GM19324 (cell line): ENCODE measurements around the gene WASF2.
"Not testable (repeated sequence)": the region's sequence is repeated elsewhere in the genome, so short reads cannot be mapped to it uniquely, and the experiment has no call there.

Experiments
- ATAC-seq: cut with Tn5 transposase; IDR thresholded peaks from one replicate; pipeline ENCODE4 v1.9.1; 2021; ENCODE audit warnings: mild to moderate bottlenecking, moderate library complexity; ENCODE audit not compliant: unreplicated experiment, low FRiP score

Gene WASF2

GRCh38 chr1:27521861-27522431, 32.0 kb upstream of the WASF2 start:
- no peak for ATAC-seq

DNA sequence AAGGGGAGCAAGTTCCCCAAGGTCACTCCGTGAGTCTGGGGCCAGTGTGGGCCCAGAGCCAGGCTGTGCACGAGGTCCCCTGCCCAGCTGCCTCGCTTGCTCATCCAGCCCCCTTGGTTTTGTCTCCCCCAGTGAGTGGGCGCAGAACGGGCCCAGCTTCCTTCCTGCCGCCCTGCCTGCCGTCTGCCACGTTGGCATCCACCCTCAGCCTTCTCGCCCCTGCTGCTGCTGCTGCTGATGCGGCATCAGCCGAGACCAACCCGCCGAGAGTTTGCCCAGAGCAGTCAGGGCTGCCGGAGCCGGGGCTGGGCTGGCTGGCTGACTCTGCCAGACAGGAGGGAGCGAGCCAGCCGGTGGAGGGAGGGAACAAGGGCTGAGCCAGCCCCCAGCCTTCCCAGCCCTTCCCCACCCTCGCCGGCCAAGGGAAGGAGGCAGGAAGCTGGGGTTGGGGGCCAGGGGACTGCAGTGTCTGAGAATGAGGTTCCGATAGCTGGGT, 31.4 kb upstream of the WASF2 start:
- no peak for ATAC-seq

DNA sequence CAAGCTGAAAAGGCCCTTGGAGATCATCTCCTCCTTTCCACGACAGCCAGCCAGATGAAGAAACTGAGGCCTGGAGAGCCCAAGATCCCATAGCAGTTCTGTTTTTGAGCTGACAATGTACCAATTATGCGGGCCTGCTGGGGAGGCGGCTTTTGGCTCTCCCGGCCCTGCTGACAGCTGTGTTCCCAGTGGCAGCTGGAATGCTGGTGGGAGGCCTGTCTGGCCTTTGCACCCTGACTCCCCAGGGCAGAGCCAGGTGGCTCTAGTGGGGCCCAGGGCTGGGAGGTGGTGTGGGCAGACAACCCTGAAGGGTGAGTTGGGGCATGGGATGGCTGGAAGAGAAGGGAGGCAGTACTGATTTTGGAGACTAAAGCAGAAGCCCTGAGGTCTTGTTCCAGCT, 30.7 kb upstream of the WASF2 start:
- no peak for ATAC-seq

DNA sequence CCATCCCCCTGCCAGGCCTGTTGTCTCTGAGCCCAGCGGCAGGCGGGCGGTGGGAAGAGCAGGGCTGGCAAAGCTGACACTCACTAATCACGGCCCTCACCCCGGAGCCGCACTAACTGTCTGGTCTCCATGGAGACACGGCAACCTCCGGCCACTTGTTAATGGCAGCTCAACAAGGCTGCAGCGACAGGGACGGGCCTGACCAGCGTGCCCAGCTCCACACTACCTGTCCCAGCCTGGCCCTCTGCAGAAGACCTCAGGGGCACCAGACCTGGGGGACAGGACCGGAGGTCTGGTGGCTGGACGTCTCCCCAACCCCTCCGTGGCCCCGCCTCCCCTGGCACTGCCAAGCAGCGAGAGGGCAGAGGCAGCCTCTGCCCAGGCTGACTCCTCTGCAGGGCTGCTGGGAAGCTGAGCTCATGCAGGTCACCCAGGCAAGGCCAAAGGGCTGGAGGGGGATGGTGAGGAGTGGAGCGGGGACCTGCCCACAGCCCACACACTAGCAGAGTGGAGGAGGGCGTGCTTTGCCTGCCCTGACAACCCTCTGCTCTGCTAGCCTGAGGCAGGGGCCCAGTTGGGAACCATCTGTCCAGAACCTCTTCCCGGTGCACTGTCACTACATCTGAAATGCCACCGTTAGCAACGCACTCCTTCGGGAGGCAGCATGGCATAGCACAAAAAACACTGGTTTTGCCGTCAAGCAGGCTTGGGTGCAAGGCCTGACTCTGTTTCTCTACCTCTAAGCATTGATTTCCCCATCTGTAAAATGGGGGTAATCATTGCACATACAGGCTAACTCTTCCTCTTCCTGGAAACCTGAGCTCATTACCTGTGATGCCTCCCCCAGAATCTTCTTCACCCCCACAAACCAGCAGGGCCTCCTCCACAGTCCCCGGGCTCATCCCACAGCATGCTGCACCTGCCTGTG, 29.6 kb upstream of the WASF2 start:
- ATAC-seq: no peak

GRCh38 chr1:27518808-27519207, 28.8 kb upstream of the WASF2 start:
- no peak for ATAC-seq

GRCh38 chr1:27517907-27518718, 28.1 kb upstream of the WASF2 start:
- no peak for ATAC-seq

GRCh38 chr1:27517301-27517700, 27.3 kb upstream of the WASF2 start:
- no peak for ATAC-seq

DNA sequence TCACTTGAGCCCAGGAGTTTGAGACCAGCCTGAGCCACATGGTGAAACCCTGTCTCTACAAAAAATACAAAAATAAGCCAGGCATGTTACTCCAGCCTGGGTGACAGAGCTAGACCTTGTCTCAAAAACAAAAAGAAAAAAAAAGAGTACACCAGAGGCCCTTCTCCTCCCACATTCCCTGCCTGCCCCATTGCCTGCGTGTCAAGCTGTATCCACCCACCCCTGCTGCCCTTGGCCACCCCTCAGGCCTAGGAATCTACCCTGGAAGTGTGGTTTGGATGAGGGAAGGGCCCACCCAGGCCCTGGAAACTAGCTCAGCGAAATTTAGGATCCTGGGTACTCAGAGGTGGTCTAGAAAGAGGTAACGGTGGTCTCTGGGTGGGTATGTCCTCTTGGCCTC, 25.7 kb upstream of the WASF2 start:
- no peak for ATAC-seq

DNA sequence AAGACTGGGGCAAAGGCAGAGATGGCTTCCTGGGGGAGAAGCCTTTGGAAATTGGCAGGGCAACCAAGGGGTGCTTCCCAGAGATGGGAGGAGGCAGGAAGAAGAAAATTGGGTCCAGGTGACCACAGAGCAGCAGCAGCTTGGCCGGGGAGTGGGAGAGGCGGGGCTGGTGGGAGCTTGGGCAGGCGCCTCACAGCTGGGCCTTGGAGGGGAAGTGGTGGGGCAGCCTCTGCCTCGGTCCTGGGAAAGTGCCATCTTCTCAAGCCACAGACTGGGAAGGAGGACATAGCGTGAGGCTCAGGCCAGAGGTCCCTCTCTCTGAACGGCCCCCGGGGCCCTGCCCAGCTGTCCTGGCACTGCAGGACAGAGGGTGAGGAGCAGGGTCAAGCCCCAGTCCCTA, 24.0 kb upstream of the WASF2 start:
- no peak for ATAC-seq

DNA sequence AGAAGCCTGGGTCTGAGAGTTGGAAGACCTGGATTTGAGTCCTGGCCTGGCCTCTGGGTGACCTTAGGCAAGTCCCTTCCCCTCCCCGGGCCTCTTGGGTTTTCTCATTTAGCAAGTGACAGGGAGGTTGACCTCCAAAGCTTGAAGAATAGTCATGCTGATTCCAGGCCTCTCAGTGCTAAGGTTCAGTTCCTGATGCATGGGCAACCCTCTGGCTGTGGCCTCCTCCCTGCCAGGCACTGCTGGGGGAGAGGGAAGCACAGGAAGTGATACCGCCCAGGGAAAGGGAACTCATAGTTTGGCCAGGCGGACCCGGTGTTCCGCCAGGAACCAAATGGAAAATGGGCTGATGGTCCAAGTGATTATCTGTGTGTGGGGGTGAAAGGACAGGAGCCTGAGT, 23.6 kb upstream of the WASF2 start:
- no peak for ATAC-seq

DNA sequence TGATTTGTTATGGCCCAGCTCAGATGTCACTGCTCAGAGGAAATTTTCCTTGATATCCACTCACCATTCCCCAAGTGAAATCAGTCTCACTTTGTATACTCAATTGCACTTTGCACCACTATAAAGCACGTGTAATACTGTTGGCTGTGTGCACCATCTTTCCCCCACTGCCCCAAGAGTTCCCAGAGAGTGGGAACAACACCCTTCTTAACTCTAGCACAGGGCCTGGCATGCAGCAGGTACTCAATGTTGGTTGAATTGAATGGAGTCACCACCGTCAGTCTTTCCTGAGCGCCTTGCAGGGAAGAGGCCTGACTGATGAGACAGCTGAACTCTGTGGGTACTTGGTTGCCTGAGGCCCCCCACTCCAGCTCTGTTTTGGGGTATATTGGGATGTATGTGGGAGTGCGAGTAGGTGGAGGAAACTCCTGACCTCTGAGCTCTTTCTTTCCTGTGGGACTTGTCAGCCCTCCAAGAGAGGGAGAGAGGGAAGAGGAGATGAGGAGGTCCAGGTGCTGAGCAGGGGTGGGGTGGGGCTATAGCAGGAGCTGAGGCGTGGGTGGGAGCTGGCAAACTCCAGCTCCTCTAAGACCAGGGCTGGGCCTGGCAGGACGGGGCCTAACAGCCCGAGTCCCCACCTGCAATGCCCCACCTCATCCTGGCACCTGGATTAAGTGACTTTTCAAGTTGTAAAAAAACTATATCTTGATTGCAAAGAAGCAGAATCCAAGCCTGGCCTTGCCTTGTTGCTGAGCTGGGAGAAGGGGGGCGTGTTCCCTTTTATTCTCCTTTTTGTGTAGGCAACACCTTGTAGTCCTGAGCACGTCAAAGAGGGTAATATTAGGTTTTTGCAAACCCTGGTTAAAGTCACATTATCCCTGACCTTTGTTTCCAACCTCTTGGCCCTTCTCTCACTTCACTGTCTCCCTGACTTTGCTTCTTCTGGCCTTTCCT, 19.4 kb upstream of the WASF2 start:
- ATAC-seq: no peak

DNA sequence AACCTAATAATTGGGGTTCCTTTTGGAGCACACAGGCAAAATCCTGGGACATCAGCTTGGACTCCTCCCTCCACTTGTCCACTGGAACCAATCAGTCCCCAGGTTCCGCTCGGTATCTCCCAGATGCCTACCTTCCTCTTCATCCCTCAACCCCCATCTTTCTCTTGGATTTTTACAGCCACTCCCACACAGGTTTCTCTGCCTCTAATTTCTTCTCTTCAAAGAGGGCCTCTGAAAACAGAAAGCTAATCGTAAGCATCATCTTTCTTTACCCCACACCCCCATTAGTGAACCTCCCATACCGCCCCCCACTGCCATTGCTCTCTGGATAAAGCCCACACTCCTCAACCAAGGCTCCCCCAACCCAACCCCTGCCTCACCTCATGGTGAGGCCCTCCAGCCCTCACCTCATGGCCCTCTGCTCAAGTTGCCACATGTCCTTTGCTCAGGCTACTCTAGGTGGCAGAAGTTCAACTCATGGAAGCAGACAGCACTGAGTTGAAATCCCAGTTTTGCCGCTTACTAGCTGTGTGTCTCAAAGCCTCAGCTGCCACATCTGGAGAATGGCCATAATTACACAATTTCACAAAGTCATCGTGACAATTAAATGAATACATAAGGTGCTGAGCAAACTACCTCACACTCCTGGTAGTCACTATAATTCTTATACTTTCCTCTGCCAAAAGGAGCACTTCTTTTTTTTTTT, 18.1 kb upstream of the WASF2 start:
- ATAC-seq: no peak

DNA sequence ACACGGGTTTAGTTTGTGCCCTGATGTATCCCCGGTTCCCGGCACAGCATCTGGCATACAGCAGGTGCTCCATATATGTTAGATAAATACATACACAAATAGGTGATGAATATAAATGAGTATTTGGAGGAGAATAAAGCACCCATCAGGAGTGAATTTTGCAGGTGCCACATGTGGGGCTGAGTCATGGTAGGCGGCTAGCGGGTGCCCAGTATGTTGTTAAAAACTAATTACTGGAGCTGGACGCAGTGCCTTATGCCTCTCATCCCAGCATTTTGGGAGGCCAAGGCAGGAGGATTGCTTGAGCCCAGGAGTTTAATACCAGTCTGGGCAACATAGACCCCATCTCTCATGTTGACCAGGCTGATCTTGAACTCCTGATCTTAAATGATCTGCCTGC, 16.7 kb upstream of the WASF2 start:
- no peak for ATAC-seq

GRCh38 chr1:27505420-27505680, 15.4 kb upstream of the WASF2 start:
- no peak for ATAC-seq

DNA sequence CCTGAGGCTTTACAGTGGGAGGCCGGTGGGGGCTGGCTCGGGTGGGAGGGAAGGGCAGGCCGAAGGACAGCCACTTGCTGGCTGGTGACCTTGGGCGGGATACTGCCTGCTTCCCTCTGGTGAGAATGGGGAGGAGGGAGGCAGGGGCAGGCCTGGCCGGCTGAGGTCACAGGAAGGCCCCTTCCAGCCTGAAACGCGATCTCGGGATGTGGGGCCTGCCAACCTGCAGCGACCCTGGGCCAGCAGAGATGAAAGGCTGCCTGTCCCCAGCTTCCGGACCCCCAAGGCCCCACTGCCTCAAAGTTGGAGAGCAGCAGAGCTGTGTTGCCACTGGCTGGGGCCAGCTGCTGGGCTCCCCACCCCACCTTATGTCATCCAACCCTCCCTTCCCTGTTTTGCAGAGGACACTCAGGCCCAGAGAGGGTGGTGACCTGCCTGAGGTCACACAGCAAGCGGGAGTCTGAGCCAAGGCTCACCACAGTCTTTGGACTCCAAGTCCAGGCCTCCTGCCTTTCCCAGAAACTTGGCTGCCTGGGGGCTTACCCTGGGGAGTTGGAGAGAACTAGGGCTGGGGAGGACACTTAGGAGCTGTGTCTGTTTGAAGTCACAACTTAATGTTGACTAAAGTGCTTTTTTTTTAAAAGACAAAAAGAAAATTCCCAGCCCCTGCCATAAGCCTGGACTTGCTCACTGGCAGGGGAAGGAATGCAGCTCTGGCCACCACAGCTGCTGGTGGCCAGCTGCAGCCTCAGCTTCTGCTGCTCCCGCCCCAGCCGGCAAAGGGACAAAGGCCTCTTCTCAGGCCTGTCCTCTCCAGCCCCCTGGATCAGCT, 14.8 kb upstream of the WASF2 start:
- no peak for ATAC-seq

- ATAC-seq: no peak
Observed at GRCh38 chr1:27503844-27504587, 14.0 kb upstream of the WASF2 start.

DNA sequence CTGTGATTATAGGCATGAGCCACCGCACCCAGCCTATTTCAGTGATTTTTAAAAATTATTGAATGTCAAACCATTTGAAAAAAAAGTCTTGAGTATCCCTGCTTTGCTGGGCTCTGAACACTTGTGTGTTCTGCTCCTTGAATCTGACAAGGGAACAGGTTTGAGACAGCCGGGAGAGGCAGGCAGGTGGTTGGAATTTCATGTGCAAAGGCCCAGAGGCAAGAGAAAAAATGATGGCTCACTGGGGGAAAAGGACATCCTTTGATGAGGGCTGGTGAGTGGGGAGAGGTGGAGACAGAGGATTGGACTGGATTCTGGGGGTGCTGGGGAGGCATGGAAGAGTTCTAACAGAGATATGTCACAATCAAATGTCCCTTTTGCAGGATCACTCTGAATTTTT, 13.1 kb upstream of the WASF2 start:
- ATAC-seq: no peak

- ATAC-seq: not testable (repeated sequence)
Observed at GRCh38 chr1:27501159-27501558, 11.2 kb upstream of the WASF2 start.
